Adrenal gland (tissue), 12 donors: ENCODE results near the gene SP140. TPM values are rescaled to one million over a fixed set of nuclear protein-coding genes. Genes with fewer than 3 reads are reported as not detected.

Source experiments
- DNase-seq, 7 donors: peaks; one replicate each; pipeline ENCODE4 v3.0.0-alpha.2; 2019 to 2020
- H3K27ac ChIP-seq, 5 donors: fragments of 200-600 bp; sonication (generic) in 4 of 5; 1 replicate in 3 of 5; 2 replicates in 2 of 5; pipeline versions ENCODE4 v1.5.1 to v1.8.0; 2016 to 2020; ENCODE audit warnings: mild to moderate bottlenecking in 1 of 5
- H3K27me3 ChIP-seq: fragments of 200-600 bp; 2 replicates; pipeline ENCODE4 v1.8.0; 2021
- H3K36me3 ChIP-seq, 2 donors: fragments of 200-600 bp; replicated peaks in 1 of 2; 1 replicate in 1 of 2; 2 replicates in 1 of 2; pipeline versions ENCODE4 v1.5.1 to v1.8.0; 2018 to 2022
- H3K4me1 ChIP-seq, 2 donors: fragments of 200-600 bp; replicated peaks in 1 of 2; 1 replicate in 1 of 2; 2 replicates in 1 of 2; pipeline versions ENCODE4 v1.5.1 to v1.8.0; 2018 to 2021
- H3K4me3 ChIP-seq, 4 donors: fragments of 200-600 bp; sonication (generic) in 3 of 4; one replicate each; pipeline ENCODE4 v1.5.1; 2016 to 2018
- H3K9me3 ChIP-seq, 3 donors: fragments of 200-600 bp; sonication (generic) in 1 of 3; replicated peaks in 1 of 3; 1 replicate in 2 of 3; 2 replicates in 1 of 3; pipeline versions ENCODE4 v1.5.1 to v1.8.0; 2016 to 2021
- CTCF ChIP-seq, 6 experiments: fragments of 450-650 bp in 4 of 6; fragments of 200-600 bp in 2 of 6; sonication (generic) in 1 of 6; IDR thresholded peaks; 1 replicate in 5 of 6; 2 replicates in 1 of 6; pipeline versions ENCODE4 v1.5.1 to v1.8.0; 2016 to 2021; ENCODE audit warnings: antibody characterized with exemption in 6 of 6, mild to moderate bottlenecking in 2 of 6, moderate library complexity in 1 of 6
- POLR2A ChIP-seq, 2 donors: fragments of 450-650 bp; IDR thresholded peaks; one replicate each; pipeline ENCODE4 v1.6.1; 2017; ENCODE audit warnings: antibody characterized with exemption in 2 of 2, mild to moderate bottlenecking in 2 of 2, moderate library complexity in 1 of 2
- WGBS, 4 donors: extraction: QIAGEN DNeasy Blood & Tissue Kit in 2 of 4; methylation state at CpG; one replicate each; pipeline versions ENCODE4 v1.1.5 to v1.1.7; 2013 to 2017; 5-methylcytosine and 5-hydroxymethylcytosine counted together
- intact Hi-C, 2 donors: fragments of 100-400 bp; cut with DNase I; formaldehyde crosslinking; loops; one replicate each; pipeline versions ENCODE4 v1.14.1 to v1.15.0; 2022 to 2023
- polyA plus RNA-seq, 3 donors: library from polyadenylated mRNA; stranded (reverse); fragments of 200-250 nt in 2 of 3; fragments of 350-450 nt in 1 of 3; fragmentation: Illumina TruSeq in 1 of 3; extraction: RNeasy Lipid Tissue Mini Kit (QIAGEN cat#74804) in 1 of 3; gene quantifications; one replicate each; pipeline ENCODE4 v1.2.3, GENCODE V29; 2013 to 2014
- total RNA-seq, 9 donors: library from RNA; depleted of rRNA in 4 of 9; stranded (reverse); fragments of >200 nt in 4 of 9; fragments of 120-200 nt in 1 of 9; fragmentation: NEBNext Ultra II Directional in 1 of 9; extraction: Animal tissue kit (Norgen Biotek cat#: 25700) in 1 of 9; gene quantifications; one replicate each; pipeline versions ENCODE4 v1.1.0 to v1.2.4, GENCODE V29; 2013 to 2023
- donor health status: healthy with polysubstance abuse.
- donor health status: Bipolar disorder and iron deficiency.
- donor health status: DM: yes; HTN: yes; CAD: no.
- donor health status: DM: no; HTN: no; CAD: no.
- donor health status: DM: no; HTN: no; CAD: no.
- donor health status: DM: yes; HTN: yes; CAD: no.

Gene SP140
- total and polyA plus RNA-seq, 12 donors: 0.06 to 2.8 (median 1.7) TPM

GRCh38 chr2:230205034-230205433, 20.5 kb upstream of the SP140 start:
- TF ChIP-seq POLR2A (IDR thresholded peaks at IDR 0.05) (no peak), CTCF (IDR thresholded peaks at IDR 0.05) (no peak)
- DNase-seq: no peak
- Histone ChIP-seq H3K4me1 (no peaks in the 10 kb centered on the region), H3K36me3 (peaks cover 0 to 77% of the 10 kb centered on the region in 2 donors), H3K9me3 (no peaks in the 10 kb centered on the region), H3K4me3 (no peak overlapping the region), H3K27me3 (no peaks in the 10 kb centered on the region), H3K27ac (no peak overlapping the region)
- intact Hi-C loops: no loop called here
- WGBS, 4 donors: 71 to 82% (median 76%) methylated on average over 1 of the region's 1 CpG

GRCh38 chr2:230205721-230206120, 19.8 kb upstream of the SP140 start:
- Histone ChIP-seq H3K36me3 (peaks cover 0 to 77% of the 10 kb centered on the region in 2 donors), H3K27ac (no peak overlapping the region), H3K9me3 (no peaks in the 10 kb centered on the region), H3K4me1 (no peaks in the 10 kb centered on the region), H3K4me3 (no peak overlapping the region), H3K27me3 (no peaks in the 10 kb centered on the region)
- WGBS, 4 donors: 85 to 97% (median 91%) methylated on average over 2 of the region's 2 CpGs
- intact Hi-C loops: no loop called here
- TF ChIP-seq POLR2A (IDR thresholded peaks at IDR 0.05) (no peak), CTCF (IDR thresholded peaks at IDR 0.05) (no peak)
- DNase-seq: no peak

- TF ChIP-seq POLR2A (IDR thresholded peaks at IDR 0.05) (no peak), CTCF (IDR thresholded peaks at IDR 0.05) (no peak)
- H3K27ac ChIP-seq: no peak overlapping the region
- DNase-seq: no peak
- H3K36me3 ChIP-seq: peaks cover 0 to 79% of the 10 kb centered on the region in 2 donors
- intact Hi-C loops: no loop called here
- H3K4me1 ChIP-seq: no peaks in the 10 kb centered on the region
- no peak overlapping the region for H3K4me3 ChIP-seq
- no peaks in the 10 kb centered on the region for H3K9me3 ChIP-seq
- no peaks in the 10 kb centered on the region for H3K27me3 ChIP-seq
Observed at GRCh38 chr2:230208576-230208975, 17.0 kb upstream of the SP140 start.

- intact Hi-C loops: no loop called here
- TF ChIP-seq CTCF (IDR thresholded peaks at IDR 0.05) (no peak), POLR2A (IDR thresholded peaks at IDR 0.05) (no peak)
- H3K4me1 ChIP-seq: no peaks in the 10 kb centered on the region
- 72 to 91% (median 79%) methylated on average over 1 of the region's 1 CpG for WGBS, 4 donors
- H3K27me3 ChIP-seq: no peaks in the 10 kb centered on the region
- H3K36me3 ChIP-seq: peaks cover 0 to 80% of the 10 kb centered on the region in 2 donors
- no peak for DNase-seq
- no peak overlapping the region for H3K4me3 ChIP-seq
- no peak overlapping the region for H3K27ac ChIP-seq
- H3K9me3 ChIP-seq: no peaks in the 10 kb centered on the region
Observed at GRCh38 chr2:230209422-230210051, 16.0 kb upstream of the SP140 start.
